Endothelial cell of umbilical vein (primary cell): ENCODE results near the gene CACNA1B. TPM values are rescaled to one million over a fixed set of nuclear protein-coding genes. Genes with fewer than 3 reads are reported as not detected.

Experiments
- BruUV-seq: library from RNA; stranded (reverse); fragments of 400-500 nt; replicated peaks from 2 replicates; lab custom pipeline; 2021; lab: Mats Ljungman, UMichigan
- CTCF ChIA-PET: fragments of 300-600, 350-600 bp; sonication (Branson Sonifier 250); formaldehyde crosslinking; loops from one replicate; lab custom pipeline; 2021; ENCODE audit warnings: antibody characterized with exemption, inconsistent platforms; lab: Charles Lee
- POLR2A ChIA-PET: fragments of 300-600, 350-600 bp; sonication (Branson Sonifier 250); formaldehyde crosslinking; loops from one replicate; lab custom pipeline; 2021; ENCODE audit warnings: antibody characterized with exemption, inconsistent platforms; lab: Charles Lee
- DNase-seq: peaks from one replicate; pipeline ENCODE4 v3.0.0-alpha.2; 2011; ENCODE audit warnings: low read depth, low spot score
- FAIRE-seq: peaks from 2 replicates; lab custom pipeline; 2011; peaks lifted over from hg19 to GRCh38; lab: Jason Lieb, UNC
- H2AFZ ChIP-seq: 2 replicates; pipeline ENCODE4 v1.6.0; 2012; ENCODE audit warnings: low read depth, low read length, control low read depth, inconsistent platforms
- H3K27ac ChIP-seq: 2 replicates; pipeline ENCODE4 v1.5.1; 2011; ENCODE audit warnings: low read depth, mild to moderate bottlenecking, control low read depth, low read length, moderate library complexity; ENCODE audit not compliant: insufficient read depth
- H3K27me3 ChIP-seq, 2 experiments: 2 replicates each; pipeline versions ENCODE4 v1.6.0 to v1.6.1; 2011; ENCODE audit warnings: low read length in 2 of 2, mixed read lengths in 1 of 2; ENCODE audit not compliant: control insufficient read depth in 2 of 2, insufficient read depth in 2 of 2
- H3K36me3 ChIP-seq, 2 experiments: 2 replicates in 1 of 2; 3 replicates in 1 of 2; pipeline ENCODE4 v1.5.1; 2011; ENCODE audit warnings: low read length in 2 of 2, mild to moderate bottlenecking in 1 of 2, moderate library complexity in 1 of 2; ENCODE audit not compliant: control insufficient read depth in 2 of 2, insufficient read depth in 2 of 2; ENCODE audit errors: extremely low read depth in 1 of 2
- H3K4me1 ChIP-seq: 3 replicates; pipeline ENCODE4 v1.5.1; 2011; ENCODE audit warnings: mild to moderate bottlenecking, low read length; ENCODE audit not compliant: control insufficient read depth, insufficient read depth; ENCODE audit errors: extremely low read depth
- H3K4me2 ChIP-seq: 2 replicates; pipeline ENCODE4 v1.6.1; 2011; ENCODE audit warnings: low read length, control low read depth, mixed read lengths; ENCODE audit not compliant: insufficient read depth
- H3K4me3 ChIP-seq, 3 experiments: fragments of 200-600 bp in 1 of 3; sonication (generic), shearing (Covaris generic) in 1 of 3; replicated peaks in 1 of 3; 2 replicates each; pipeline ENCODE4 v1.5.1; 2011 to 2016; ENCODE audit warnings: control low read depth in 3 of 3, low read length in 3 of 3, mild to moderate bottlenecking in 2 of 3, inconsistent platforms in 1 of 3, low read depth in 1 of 3, moderate library complexity in 1 of 3; ENCODE audit not compliant: insufficient read depth in 1 of 3
- H3K79me2 ChIP-seq: 2 replicates; pipeline ENCODE4 v1.6.0; 2012; ENCODE audit warnings: low read length, inconsistent platforms; ENCODE audit not compliant: control insufficient read depth, insufficient read depth
- H3K9ac ChIP-seq: replicated peaks from 2 replicates; pipeline ENCODE3; 2011; ENCODE audit warnings: low read length, control low read depth; ENCODE audit not compliant: insufficient read depth; ENCODE audit errors: extremely low read depth
- H3K9me1 ChIP-seq: replicated peaks from 3 replicates; pipeline ENCODE4 v1.6.0; 2011; ENCODE audit warnings: mild to moderate bottlenecking, low read length; ENCODE audit not compliant: control insufficient read depth, insufficient read depth; ENCODE audit errors: extremely low read depth
- H3K9me3 ChIP-seq: replicated peaks from 2 replicates; pipeline ENCODE4 v1.5.1; 2012; ENCODE audit warnings: low read length, inconsistent platforms; ENCODE audit not compliant: control insufficient read depth, insufficient read depth
- H4K20me1 ChIP-seq: replicated peaks from 2 replicates; pipeline ENCODE3; 2011; ENCODE audit warnings: mild to moderate bottlenecking, low read length; ENCODE audit not compliant: control insufficient read depth, insufficient read depth; ENCODE audit errors: extremely low read depth
- CTCF ChIP-seq, 2 donors: IDR thresholded peaks; 1 replicate in 1 of 2; 2 replicates in 1 of 2; pipeline ENCODE4 v1.5.1; 2011; ENCODE audit warnings: low read length in 2 of 2, mild to moderate bottlenecking in 2 of 2, moderate library complexity in 2 of 2, control low read depth in 1 of 2, inconsistent platforms in 1 of 2, low read depth in 1 of 2; ENCODE audit not compliant: insufficient read depth in 1 of 2; ENCODE audit errors: extremely low read depth in 1 of 2
- EZH2 ChIP-seq: IDR thresholded peaks from 2 replicates; pipeline ENCODE4 v1.6.1; 2012; ENCODE audit warnings: borderline replicate concordance, low read depth, mild to moderate bottlenecking, moderate library complexity, low read length, inconsistent platforms; ENCODE audit not compliant: severe bottlenecking
- GATA2 ChIP-seq: IDR thresholded peaks from 2 replicates; pipeline ENCODE4 v1.7.0; 2011; ENCODE audit warnings: low read depth, mild to moderate bottlenecking, moderate library complexity, mixed read lengths, low read length; ENCODE audit not compliant: insufficient read length, insufficient read depth
- JUN ChIP-seq: IDR thresholded peaks from 2 replicates; pipeline ENCODE4 v1.6.1; 2011; ENCODE audit warnings: borderline replicate concordance, low read depth; ENCODE audit not compliant: insufficient read length, insufficient read depth
- MYC ChIP-seq: IDR thresholded peaks from one replicate; pipeline ENCODE4 v1.6.1; 2011; ENCODE audit warnings: mild to moderate bottlenecking, low read depth, low read length
- POLR2A ChIP-seq: IDR thresholded peaks from 2 replicates; pipeline ENCODE4 v1.6.1; 2012; ENCODE audit warnings: low read depth, mild to moderate bottlenecking, control low read depth, low read length
- POLR2AphosphoS5 ChIP-seq: IDR thresholded peaks from 2 replicates; pipeline ENCODE4 v1.6.1; 2012; ENCODE audit warnings: low read depth, mild to moderate bottlenecking, control low read depth, low read length, moderate library complexity; ENCODE audit not compliant: insufficient read depth
- dilution Hi-C: fragments of 300-500 bp; cut with MboI; formaldehyde crosslinking; loops from one replicate; pipeline ENCODE4 v1.15.0; 2019; ENCODE audit warnings: low sequenced_read_pairs; ENCODE audit not compliant: extremely low pct_ligation_motif_present
- intact Hi-C: fragments of 100-400 bp; cut with micrococcal nuclease; formaldehyde crosslinking; loops from one replicate; pipeline ENCODE4 v1.10.0; 2022
- polyA plus RNA-seq, 4 experiments: library from polyadenylated mRNA; depleted of rRNA in 3 of 4; stranded (reverse) in 3 of 4; unstranded in 1 of 4; fragments of >200 nt; gene quantifications; 2 replicates each; pipeline versions ENCODE4 v1.2.1 to v1.2.3, GENCODE V29; 2011 to 2012; ENCODE audit warnings: missing spikeins in 1 of 4
- total RNA-seq: library from RNA; stranded (reverse); gene quantifications from 2 replicates; pipeline ENCODE4 v1.2.3, GENCODE V29; 2021
- TF ChIP-seq, protein P1 (sequence below): IDR thresholded peaks from 2 replicates; pipeline ENCODE4 v1.6.1; 2011; ENCODE audit not compliant: insufficient read depth, insufficient read length

The CACNA1B gene
- total and polyA plus RNA-seq, 2 donors (not counting 3 experiments of a cell fraction or from before 2014, with no cell fraction given): 0.11 to 0.41 TPM

GRCh38 chr9:138096519-138096845 lies 218.9 kb downstream of the CACNA1B start:
- H3K79me2 ChIP-seq: no peaks in the 10 kb centered on the region
- dilution Hi-C loops: no loop called here
- no TSS peak for BruUV-seq
- TF ChIP-seq EZH2 (no peak), CTCF (IDR thresholded peaks at IDR 0.05; ENCODE audit: extremely low read depth in 1 of 2, insufficient read depth in 1 of 2, low read depth in 1 of 2, low read length in 2 of 2) (no peak), POLR2AphosphoS5 (no peak), GATA2 (no peak), POLR2A (no peak), MYC (no peak), JUN (no peak)
- TF ChIP-seq, protein P1, sequence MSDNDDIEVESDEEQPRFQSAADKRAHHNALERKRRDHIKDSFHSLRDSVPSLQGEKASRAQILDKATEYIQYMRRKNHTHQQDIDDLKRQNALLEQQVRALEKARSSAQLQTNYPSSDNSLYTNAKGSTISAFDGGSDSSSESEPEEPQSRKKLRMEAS: no peak
- no peaks in the 10 kb centered on the region for H3K36me3 ChIP-seq
- H3K9ac ChIP-seq: no peak overlapping the region
- H3K4me2 ChIP-seq: no peak overlapping the region
- POLR2A ChIA-PET: no interaction called here
- H3K4me1 ChIP-seq: no peaks in the 10 kb centered on the region
- H3K4me3 ChIP-seq: no peak overlapping the region
- no peak for FAIRE-seq
- no peaks in the 10 kb centered on the region for H3K9me1 ChIP-seq
- no peaks in the 10 kb centered on the region for H4K20me1 ChIP-seq
- H3K9me3 ChIP-seq: no peaks in the 10 kb centered on the region
- no peak overlapping the region for H3K27ac ChIP-seq
- H2AFZ ChIP-seq: no peak overlapping the region
- intact Hi-C loops: no loop called here
- no peaks in the 10 kb centered on the region for H3K27me3 ChIP-seq
- CTCF ChIA-PET: no interaction called here
- no peak for DNase-seq
